Peyer's patch (tissue), 4 donors: Measurements from ENCODE around the gene ABCC6.

ENCODE experiments used
- CTCF ChIP-seq, 6 experiments: fragments of 450-650 bp in 4 of 6; fragments of 200-600 bp in 2 of 6; sonication (generic) in 1 of 6; IDR thresholded peaks; one replicate each; pipeline ENCODE4 v1.5.1; 2017 to 2019; ENCODE audit warnings: antibody characterized with exemption in 6 of 6, mild to moderate bottlenecking in 3 of 6, moderate library complexity in 1 of 6
- POLR2A ChIP-seq, 2 donors: fragments of 450-650 bp; IDR thresholded peaks; one replicate each; pipeline ENCODE4 v1.5.1; 2017; ENCODE audit warnings: antibody characterized with exemption in 2 of 2, mild to moderate bottlenecking in 2 of 2, moderate library complexity in 2 of 2

GRCh38 chr16:16185095-16185494 lies 38.2 kb downstream of the ABCC6 start:
- TF ChIP-seq CTCF (IDR thresholded peaks at IDR 0.05) (no peak), POLR2A (IDR thresholded peaks at IDR 0.05) (no peak)
